ENCODE measurements around the gene IGLL5. TPM values are rescaled to one million over a fixed set of nuclear protein-coding genes. Genes with fewer than 3 reads are reported as not detected.

Gene IGLL5
- total and polyA plus RNA-seq, 2 experiments from 2014 or later = not detected

DNA sequence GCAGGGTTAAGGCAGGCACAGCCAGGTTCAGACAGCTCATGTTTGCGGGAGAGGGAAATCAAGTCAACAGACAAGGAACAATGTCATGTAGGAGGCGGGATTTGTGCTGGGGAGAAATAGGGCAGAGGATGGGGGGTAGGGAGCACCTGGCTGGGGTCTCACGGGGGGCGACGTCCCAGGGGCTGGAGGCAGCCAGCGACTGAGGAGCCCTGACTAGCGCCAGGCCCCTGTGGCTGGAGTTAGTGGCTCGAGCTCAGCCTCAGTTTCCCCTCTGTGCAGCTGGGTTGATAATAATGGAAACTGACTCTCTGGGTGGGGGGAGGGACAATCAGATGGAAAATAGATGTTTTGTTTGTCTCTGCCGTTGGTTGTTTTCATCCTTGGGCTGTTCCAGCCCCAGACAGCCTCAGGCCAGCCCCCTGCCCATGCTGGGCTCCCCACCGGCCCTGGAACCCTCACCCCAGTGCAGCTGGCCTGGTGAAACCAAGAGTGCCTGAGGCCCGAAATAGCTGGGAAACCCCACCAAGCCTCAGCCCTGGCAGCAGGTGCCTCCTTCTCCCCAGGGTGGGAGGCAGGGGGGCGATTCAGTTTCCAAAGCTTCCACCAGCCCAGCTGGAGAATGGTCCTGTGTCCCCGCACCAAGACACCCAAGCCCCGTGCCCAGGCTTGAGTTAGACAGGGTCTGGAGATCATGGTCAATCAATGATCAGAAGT, 44.1 kb downstream of the IGLL5 start:
- H3K27ac ChIP-seq = no peak overlapping the region
- no peaks in the 10 kb centered on the region for H3K27me3 ChIP-seq (replicated peaks; ENCODE audit: insufficient read depth)
- no peaks in the 10 kb centered on the region for H3K9me2 ChIP-seq (ENCODE audit: insufficient read depth)
- no peaks in the 10 kb centered on the region for H3K36me3 ChIP-seq (ENCODE audit: low read depth)
- no peaks in the 10 kb centered on the region for H4K20me1 ChIP-seq (ENCODE audit: insufficient read depth)
- H3K4me3 ChIP-seq = no peak overlapping the region
- 45 to 46% methylated on average over 14 of the region's 14 CpGs for WGBS, 2 experiments (ENCODE audit: low coverage in 1 of 2, low lambda C conversion rate in 2 of 2, missing lambda C conversion rate in 2 of 2)
- peaks cover 11% of the 10 kb centered on the region for H3K4me1 ChIP-seq (ENCODE audit: insufficient read depth)
- TF ChIP-seq EZH2phosphoT487 (IDR thresholded peaks at IDR 0.05; ENCODE audit: insufficient read depth, low read depth) (no peak), EZH2 (IDR thresholded peaks at IDR 0.05; ENCODE audit: insufficient read depth, poor library complexity, severe bottlenecking) (no peak)
- H3K4me2 ChIP-seq (ENCODE audit: unreplicated experiment) = no peak overlapping the region
- H3K9ac ChIP-seq = no peak overlapping the region
- no peaks in the 10 kb centered on the region for H3F3A ChIP-seq (ENCODE audit: insufficient read depth)
- in situ Hi-C loops (cut with MboI) = no loop called here
- H2AFZ ChIP-seq = no peak overlapping the region
- H3K79me2 ChIP-seq (ENCODE audit: insufficient read depth) = no peaks in the 10 kb centered on the region
- H3K9me3 ChIP-seq (ENCODE audit: low read depth) = no peaks in the 10 kb centered on the region
- no peak for DNase-seq

DNA sequence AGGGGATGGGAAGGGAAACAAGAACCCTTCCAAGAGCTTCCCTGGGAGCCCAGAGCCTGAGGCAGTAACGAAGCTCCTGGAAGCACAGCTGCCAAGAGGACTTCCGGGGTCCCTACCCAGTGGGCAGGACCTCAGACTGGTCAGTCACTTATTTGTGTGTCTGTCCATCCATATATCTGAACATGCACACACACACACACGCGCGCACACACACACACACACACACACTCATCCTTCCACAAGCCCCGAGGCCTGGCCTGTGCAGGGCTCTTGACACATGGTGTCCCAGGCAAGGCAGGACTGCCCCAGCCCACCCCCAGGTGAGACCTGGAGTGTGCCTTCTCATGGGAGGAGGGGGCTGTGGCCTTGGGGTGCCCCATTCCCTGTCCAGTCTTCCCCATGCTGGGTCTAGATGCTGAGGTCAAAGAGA, 44.9 kb downstream of the IGLL5 start:
- no peaks in the 10 kb centered on the region for H3K9me3 ChIP-seq (ENCODE audit: low read depth)
- no peaks in the 10 kb centered on the region for H3K36me3 ChIP-seq (ENCODE audit: low read depth)
- no peak overlapping the region for H2AFZ ChIP-seq
- no peak for TF ChIP-seq EZH2 (IDR thresholded peaks at IDR 0.05; ENCODE audit: insufficient read depth, poor library complexity, severe bottlenecking)
- TF ChIP-seq EZH2phosphoT487 (IDR thresholded peaks at IDR 0.05; ENCODE audit: insufficient read depth, low read depth) = no peak
- H3K4me3 ChIP-seq = no peak overlapping the region
- in situ Hi-C loops (cut with MboI) = no loop called here
- DNase-seq = no peak
- H3K9me2 ChIP-seq (ENCODE audit: insufficient read depth) = no peaks in the 10 kb centered on the region
- WGBS, 2 experiments (ENCODE audit: low coverage in 1 of 2, low lambda C conversion rate in 2 of 2, missing lambda C conversion rate in 2 of 2) = 66 to 72% methylated on average over 6 of the region's 6 CpGs
- H3K27me3 ChIP-seq (replicated peaks; ENCODE audit: insufficient read depth) = no peaks in the 10 kb centered on the region
- H3K27ac ChIP-seq = no peak overlapping the region
- H3K79me2 ChIP-seq (ENCODE audit: insufficient read depth) = no peaks in the 10 kb centered on the region
- no peaks in the 10 kb centered on the region for H3F3A ChIP-seq (ENCODE audit: insufficient read depth)
- peaks cover 11% of the 10 kb centered on the region for H3K4me1 ChIP-seq (ENCODE audit: insufficient read depth)
- H3K4me2 ChIP-seq (ENCODE audit: unreplicated experiment) = no peak overlapping the region
- no peak overlapping the region for H3K9ac ChIP-seq
- H4K20me1 ChIP-seq (ENCODE audit: insufficient read depth) = no peaks in the 10 kb centered on the region

DNA sequence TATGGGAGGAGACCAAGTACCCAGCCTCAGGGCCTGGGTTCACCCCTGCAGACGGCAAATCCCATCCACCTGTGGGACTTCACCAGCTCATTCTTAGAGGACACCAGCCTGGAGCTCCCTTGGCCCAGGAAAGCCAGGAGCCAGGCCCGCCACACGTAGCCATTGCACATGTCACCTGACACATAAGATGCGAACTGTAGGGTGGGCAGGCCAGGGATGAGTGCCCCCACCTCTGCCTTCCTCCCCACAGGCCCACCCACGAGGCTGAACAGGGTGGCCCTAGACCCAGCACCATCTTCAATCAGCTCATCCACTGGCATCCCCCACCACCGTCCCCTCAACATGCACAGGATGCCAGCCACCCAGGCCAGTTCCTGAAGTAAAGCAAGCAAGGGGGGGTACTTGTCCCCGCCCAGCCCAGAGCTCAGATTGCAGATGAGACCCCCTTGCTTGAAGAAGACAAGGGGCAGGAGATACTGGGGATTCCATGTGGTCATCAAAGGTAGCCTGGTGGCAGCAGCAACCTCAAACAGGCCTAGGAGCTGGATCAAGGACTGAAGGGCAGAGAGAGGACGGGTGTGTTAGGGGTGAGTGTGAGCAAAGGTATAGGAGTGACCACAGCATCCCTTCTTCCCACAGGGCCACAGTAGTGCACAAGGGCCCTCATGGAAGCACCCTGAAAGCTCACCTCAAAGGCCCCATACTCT, 45.6 kb downstream of the IGLL5 start:
- Histone ChIP-seq H3K27ac (no peak overlapping the region), H3K27me3 (replicated peaks; ENCODE audit: insufficient read depth) (no peaks in the 10 kb centered on the region), H3K9me3 (ENCODE audit: low read depth) (no peaks in the 10 kb centered on the region), H3K79me2 (ENCODE audit: insufficient read depth) (no peaks in the 10 kb centered on the region), H2AFZ (no peak overlapping the region), H3K4me2 (ENCODE audit: unreplicated experiment) (no peak overlapping the region), H3K36me3 (ENCODE audit: low read depth) (no peaks in the 10 kb centered on the region), H3F3A (ENCODE audit: insufficient read depth) (no peaks in the 10 kb centered on the region), H3K4me1 (ENCODE audit: insufficient read depth) (peaks cover 10% of the 10 kb centered on the region), H3K9ac (no peak overlapping the region), H3K4me3 (no peak overlapping the region), H4K20me1 (ENCODE audit: insufficient read depth) (no peaks in the 10 kb centered on the region), H3K9me2 (ENCODE audit: insufficient read depth) (no peaks in the 10 kb centered on the region)
- in situ Hi-C loops (cut with MboI) = no loop called here
- no peak for TF ChIP-seq EZH2phosphoT487 (IDR thresholded peaks at IDR 0.05; ENCODE audit: insufficient read depth, low read depth)
- WGBS, 2 experiments (ENCODE audit: low coverage in 1 of 2, low lambda C conversion rate in 2 of 2, missing lambda C conversion rate in 2 of 2) = 64 to 65% methylated on average over 8 of the region's 8 CpGs
- DNase-seq = no peak

DNA sequence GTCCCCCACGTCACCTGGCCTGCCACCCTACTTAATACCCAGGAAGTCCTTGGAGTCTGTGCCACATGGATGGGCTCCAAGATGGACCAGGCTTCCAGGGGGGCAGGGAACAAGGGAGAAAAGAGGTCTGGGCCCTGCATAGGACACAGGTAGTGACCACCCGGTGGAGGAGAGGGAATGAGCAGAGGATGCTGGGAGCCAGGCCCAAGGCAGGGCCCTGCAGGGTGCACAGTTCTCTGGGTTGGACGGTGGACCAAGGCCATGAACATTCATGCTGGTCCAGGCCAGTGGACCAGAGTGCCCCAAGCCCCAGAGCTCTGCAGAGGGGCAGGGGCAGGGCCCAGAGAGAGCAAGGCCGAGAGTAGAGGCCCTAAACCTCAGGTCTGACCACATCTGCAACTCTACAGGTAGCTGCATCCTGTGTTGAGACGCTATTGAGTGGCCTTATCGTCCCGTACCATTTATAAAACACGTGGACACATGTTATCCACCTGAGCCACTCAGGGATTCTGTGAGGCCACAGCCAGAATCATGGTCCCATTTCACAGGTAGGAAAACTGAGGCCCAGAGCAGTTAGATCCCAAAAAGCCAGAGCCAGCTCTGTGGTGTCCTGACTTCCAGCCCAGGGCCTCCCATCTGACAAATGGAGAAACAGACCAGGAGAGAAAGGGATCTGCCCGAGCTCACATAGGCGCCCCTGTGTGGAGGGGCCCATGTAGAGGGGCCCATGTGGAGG, 46.4 kb downstream of the IGLL5 start:
- in situ Hi-C loops (cut with MboI) = no loop called here
- H3K9ac ChIP-seq = no peak overlapping the region
- 76% methylated on average over 10 of the region's 10 CpGs for WGBS, 2 experiments (ENCODE audit: low coverage in 1 of 2, low lambda C conversion rate in 2 of 2, missing lambda C conversion rate in 2 of 2)
- H3K4me3 ChIP-seq = no peak overlapping the region
- no peaks in the 10 kb centered on the region for H3K27me3 ChIP-seq (replicated peaks; ENCODE audit: insufficient read depth)
- TF ChIP-seq EZH2phosphoT487 (IDR thresholded peaks at IDR 0.05; ENCODE audit: insufficient read depth, low read depth) = no peak
- TF ChIP-seq EZH2 (IDR thresholded peaks at IDR 0.05; ENCODE audit: insufficient read depth, poor library complexity, severe bottlenecking) = no peak
- H4K20me1 ChIP-seq (ENCODE audit: insufficient read depth) = no peaks in the 10 kb centered on the region
- no peak overlapping the region for H3K4me2 ChIP-seq (ENCODE audit: unreplicated experiment)
- H3F3A ChIP-seq (ENCODE audit: insufficient read depth) = no peaks in the 10 kb centered on the region
- H3K79me2 ChIP-seq (ENCODE audit: insufficient read depth) = no peaks in the 10 kb centered on the region
- peaks cover 2% of the 10 kb centered on the region for H3K4me1 ChIP-seq (ENCODE audit: insufficient read depth)
- H3K9me3 ChIP-seq (ENCODE audit: low read depth) = no peaks in the 10 kb centered on the region
- DNase-seq = no peak
- no peaks in the 10 kb centered on the region for H3K36me3 ChIP-seq (ENCODE audit: low read depth)
- no peak overlapping the region for H2AFZ ChIP-seq
- no peak overlapping the region for H3K27ac ChIP-seq
- no peaks in the 10 kb centered on the region for H3K9me2 ChIP-seq (ENCODE audit: insufficient read depth)
